WTC11 (cell line): Measurements from ENCODE around the gene HAUS2. TPM values are rescaled to one million over a fixed set of nuclear protein-coding genes. Genes with fewer than 3 reads are reported as not detected.

Source experiments
- ATAC-seq: fragments of 200-7000 bp; cut with Tn5 transposase; 2 replicates; pipeline ENCODE4 v1.10.0; 2021; ENCODE audit warnings: mild to moderate bottlenecking, moderate library complexity
- CTCF ChIA-PET: fragments of 300-600 bp; sonication (Branson Sonifier 250); formaldehyde crosslinking; loops from one replicate; lab custom pipeline; 2021; ENCODE audit warnings: antibody characterized with exemption; lab: Charles Lee
- POLR2A ChIA-PET: fragments of 350-600 bp; sonication (Branson Sonifier 250); formaldehyde crosslinking; loops from one replicate; lab custom pipeline; 2021; ENCODE audit warnings: antibody characterized with exemption; lab: Charles Lee
- DNase-seq: peaks from one replicate; pipeline ENCODE4 v3.0.0; 2021; ENCODE audit warnings: low spot score
- H3K27ac Mint-ChIP-seq: 2 replicates; pipeline ENCODE4 v1.8.0; 2021; ENCODE audit warnings: mixed read lengths
- H3K27me3 Mint-ChIP-seq: 2 replicates; pipeline ENCODE4 v1.8.0; 2021; ENCODE audit warnings: low read depth, mild to moderate bottlenecking, moderate library complexity, mixed read lengths
- H3K36me3 Mint-ChIP-seq: 2 replicates; pipeline ENCODE4 v1.8.0; 2021; ENCODE audit warnings: mixed read lengths
- H3K4me1 Mint-ChIP-seq: 2 replicates; pipeline ENCODE4 v1.8.0; 2022; ENCODE audit warnings: mixed read lengths
- H3K4me3 Mint-ChIP-seq: 2 replicates; pipeline ENCODE4 v1.8.0; 2021; ENCODE audit warnings: mild to moderate bottlenecking, moderate library complexity, mixed read lengths
- H3K9me3 Mint-ChIP-seq: 2 replicates; pipeline ENCODE4 v1.8.0; 2021; ENCODE audit warnings: mixed read lengths
- ATF1 ChIP-seq: sonication (generic); formaldehyde crosslinking; IDR thresholded peaks from 2 replicates; pipeline ENCODE4 v1.8.1; 2023; ENCODE audit warnings: mild to moderate bottlenecking, moderate library complexity, missing genetic modification reagents
- ELF4 ChIP-seq: sonication (generic); formaldehyde crosslinking; IDR thresholded peaks from 2 replicates; pipeline ENCODE4 v1.8.1; 2022; ENCODE audit warnings: low read depth, mild to moderate bottlenecking, moderate library complexity, missing genetic modification reagents
- ESRRA ChIP-seq: sonication (generic); formaldehyde crosslinking; IDR thresholded peaks from 2 replicates; pipeline ENCODE4 v1.8.1; 2022; ENCODE audit warnings: mild to moderate bottlenecking, missing genetic modification reagents, borderline replicate concordance
- FOXJ3 ChIP-seq: sonication (generic); formaldehyde crosslinking; IDR thresholded peaks from 2 replicates; pipeline ENCODE4 v1.9.0; 2021; ENCODE audit warnings: missing genetic modification reagents, mild to moderate bottlenecking, borderline replicate concordance
- FOXP1 ChIP-seq: sonication (generic); formaldehyde crosslinking; IDR thresholded peaks from 2 replicates; pipeline ENCODE4 v1.8.0; 2022; ENCODE audit warnings: missing genetic modification reagents, mild to moderate bottlenecking, moderate library complexity, borderline replicate concordance
- GTF2I ChIP-seq: fragments of 250-450 bp; sonication (Bioruptor Pico); conservative IDR thresholded peaks from 2 replicates; pipeline ENCODE4 v1.4.0; 2021; ENCODE audit warnings: mild to moderate bottlenecking
- JUN ChIP-seq: sonication (generic); formaldehyde crosslinking; IDR thresholded peaks from 2 replicates; pipeline ENCODE4 v1.8.0; 2023; ENCODE audit warnings: mild to moderate bottlenecking, missing genetic modification reagents
- NFYB ChIP-seq: sonication (generic); formaldehyde crosslinking; conservative IDR thresholded peaks from 2 replicates; pipeline ENCODE4 v1.8.0; 2022; ENCODE audit warnings: low read depth, missing genetic modification reagents
- NR1H2 ChIP-seq: sonication (generic); formaldehyde crosslinking; IDR thresholded peaks from 2 replicates; pipeline ENCODE4 v1.9.0; 2021; ENCODE audit warnings: mild to moderate bottlenecking, moderate library complexity, missing genetic modification reagents
- RELA ChIP-seq: sonication (generic); formaldehyde crosslinking; IDR thresholded peaks from 2 replicates; pipeline ENCODE4 v1.8.1; 2022; ENCODE audit warnings: missing genetic modification reagents, mild to moderate bottlenecking, borderline replicate concordance
- RORB ChIP-seq: fragments of 250-450 bp; sonication (Bioruptor Pico); IDR thresholded peaks from 2 replicates; pipeline ENCODE4 v1.9.0; 2021; ENCODE audit warnings: mild to moderate bottlenecking
- SP1 ChIP-seq: sonication (generic); formaldehyde crosslinking; conservative IDR thresholded peaks from 2 replicates; pipeline ENCODE4 v1.8.1; 2022; ENCODE audit warnings: missing genetic modification reagents
- ZBTB21 ChIP-seq: sonication (generic); formaldehyde crosslinking; IDR thresholded peaks from 2 replicates; pipeline ENCODE4 v1.8.1; 2023; ENCODE audit warnings: mild to moderate bottlenecking, missing genetic modification reagents, borderline replicate concordance
- ZNF232 ChIP-seq: sonication (generic); formaldehyde crosslinking; IDR thresholded peaks from 2 replicates; pipeline ENCODE4 v1.8.0; 2022; ENCODE audit warnings: mild to moderate bottlenecking, missing genetic modification reagents
- ZNF263 ChIP-seq: sonication (generic); formaldehyde crosslinking; IDR thresholded peaks from 2 replicates; pipeline ENCODE4 v1.8.1; 2022; ENCODE audit warnings: low read depth, mild to moderate bottlenecking, moderate library complexity, missing genetic modification reagents
- ZNF396 ChIP-seq: fragments of 250-450 bp; sonication (Bioruptor Pico); IDR thresholded peaks from 2 replicates; pipeline ENCODE4 v1.8.0; 2021; ENCODE audit warnings: mild to moderate bottlenecking, moderate library complexity, borderline replicate concordance
- ZNF671 ChIP-seq: fragments of 250-450 bp; sonication (Bioruptor Pico); IDR thresholded peaks from 2 replicates; pipeline ENCODE4 v1.8.0; 2021; ENCODE audit warnings: mild to moderate bottlenecking
- total RNA-seq: library from RNA; stranded (reverse); gene quantifications from 3 replicates; pipeline ENCODE4 v1.2.3, GENCODE V29; 2021
- TF ChIP-seq, protein P1 (sequence below): sonication (generic); formaldehyde crosslinking; IDR thresholded peaks from 2 replicates; pipeline ENCODE4 v1.8.1; 2023; ENCODE audit warnings: mild to moderate bottlenecking, moderate library complexity, missing genetic modification reagents
- TF ChIP-seq, protein P2 (sequence below): sonication (generic); formaldehyde crosslinking; IDR thresholded peaks from 2 replicates; pipeline ENCODE4 v1.8.0; 2022; ENCODE audit warnings: mild to moderate bottlenecking, missing genetic modification reagents
- TF ChIP-seq, protein P3 (sequence below): sonication (generic); formaldehyde crosslinking; IDR thresholded peaks from 2 replicates; pipeline ENCODE4 v1.8.1; 2023; ENCODE audit warnings: mild to moderate bottlenecking, missing genetic modification reagents
- TF ChIP-seq, protein P4 (sequence below): sonication (generic); formaldehyde crosslinking; IDR thresholded peaks from 2 replicates; pipeline ENCODE4 v1.8.1; 2022; ENCODE audit warnings: mild to moderate bottlenecking, missing genetic modification reagents, moderate library complexity, borderline replicate concordance
- TF ChIP-seq, protein P5 (sequence below): sonication (generic); formaldehyde crosslinking; IDR thresholded peaks from 2 replicates; pipeline ENCODE4 v1.8.0; 2022; ENCODE audit warnings: mild to moderate bottlenecking, missing genetic modification reagents
- TF ChIP-seq, protein P6 (sequence below): fragments of 250-450 bp; sonication (Bioruptor Pico); conservative IDR thresholded peaks from 2 replicates; pipeline ENCODE4 v1.9.0; 2021; ENCODE audit warnings: mild to moderate bottlenecking

Gene HAUS2
- total RNA-seq, 1 experiment from 2014 or later, result 17.9 TPM

DNA sequence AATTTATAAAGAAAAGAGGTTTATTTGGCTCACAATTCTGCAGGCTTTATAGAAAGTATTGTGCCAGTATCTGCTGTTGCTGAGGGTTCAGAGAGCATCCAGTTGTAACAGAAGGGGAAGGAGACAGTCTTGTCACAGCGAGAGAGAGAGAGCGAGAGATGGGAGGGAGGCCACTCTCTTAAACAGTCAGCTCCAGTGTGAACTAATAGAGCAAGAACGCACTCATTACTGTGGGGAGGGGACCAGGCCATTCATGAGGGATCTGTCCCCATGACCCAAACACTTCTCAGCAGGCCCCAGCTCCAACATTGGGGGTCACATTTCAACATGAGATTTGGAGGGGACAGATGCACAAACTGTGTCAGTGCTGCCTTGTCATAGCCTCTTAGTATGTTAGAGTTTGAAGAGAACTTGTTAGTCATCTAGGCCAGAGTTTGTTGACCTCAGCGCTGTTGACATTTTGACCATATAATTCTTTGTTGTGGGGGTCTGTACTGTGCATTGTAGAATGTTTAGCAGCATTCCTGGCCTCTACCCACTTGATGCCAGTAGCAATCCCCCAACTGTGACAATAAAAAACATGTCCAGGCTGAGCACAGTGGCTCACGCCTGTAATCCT, 42.1 kb downstream of the HAUS2 start:
- DNase-seq, result no peak
- Mint-ChIP-seq H3K4me3 (no peak overlapping the region), H3K9me3 (no peaks in the 10 kb centered on the region), H3K27me3 (no peaks in the 10 kb centered on the region), H3K27ac (peak overlapping the region; percentile 57; the same call in 1 of the 2 replicates), H3K36me3 (no peaks in the 10 kb centered on the region), H3K4me1 (peaks cover 13% of the 10 kb centered on the region)
- ChIA-PET CTCF (interaction anchor here (0.7 to 2.5 kb wide), 10 partner anchors 8 to 504 kb away, joined by 3 to 28 read pairs (median 4); partner anchors contain the start of gene STARD9), POLR2A (no interaction called here)
- no peak for TF ChIP-seq ESRRA (CRISPR knock-in tag)
- TF ChIP-seq RELA (CRISPR knock-in tag), result no peak
- no peak for TF ChIP-seq JUN (CRISPR knock-in tag)
- TF ChIP-seq, protein P1, sequence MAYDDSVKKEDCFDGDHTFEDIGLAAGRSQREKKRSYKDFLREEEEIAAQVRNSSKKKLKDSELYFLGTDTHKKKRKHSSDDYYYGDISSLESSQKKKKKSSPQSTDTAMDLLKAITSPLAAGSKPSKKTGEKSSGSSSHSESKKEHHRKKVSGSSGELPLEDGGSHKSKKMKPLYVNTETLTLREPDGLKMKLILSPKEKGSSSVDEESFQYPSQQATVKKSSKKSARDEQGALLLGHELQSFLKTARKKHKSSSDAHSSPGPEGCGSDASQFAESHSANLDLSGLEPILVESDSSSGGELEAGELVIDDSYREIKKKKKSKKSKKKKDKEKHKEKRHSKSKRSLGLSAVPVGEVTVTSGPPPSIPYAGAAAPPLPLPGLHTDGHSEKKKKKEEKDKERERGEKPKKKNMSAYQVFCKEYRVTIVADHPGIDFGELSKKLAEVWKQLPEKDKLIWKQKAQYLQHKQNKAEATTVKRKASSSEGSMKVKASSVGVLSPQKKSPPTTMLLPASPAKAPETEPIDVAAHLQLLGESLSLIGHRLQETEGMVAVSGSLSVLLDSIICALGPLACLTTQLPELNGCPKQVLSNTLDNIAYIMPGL (CRISPR knock-in tag), result no peak
- no peak for TF ChIP-seq SP1 (CRISPR knock-in tag)
- TF ChIP-seq, protein P2, sequence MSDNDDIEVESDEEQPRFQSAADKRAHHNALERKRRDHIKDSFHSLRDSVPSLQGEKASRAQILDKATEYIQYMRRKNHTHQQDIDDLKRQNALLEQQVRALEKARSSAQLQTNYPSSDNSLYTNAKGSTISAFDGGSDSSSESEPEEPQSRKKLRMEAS (CRISPR knock-in tag), result no peak
- no peak for TF ChIP-seq ZNF671 (CRISPR knock-in tag)
- TF ChIP-seq, protein P3, sequence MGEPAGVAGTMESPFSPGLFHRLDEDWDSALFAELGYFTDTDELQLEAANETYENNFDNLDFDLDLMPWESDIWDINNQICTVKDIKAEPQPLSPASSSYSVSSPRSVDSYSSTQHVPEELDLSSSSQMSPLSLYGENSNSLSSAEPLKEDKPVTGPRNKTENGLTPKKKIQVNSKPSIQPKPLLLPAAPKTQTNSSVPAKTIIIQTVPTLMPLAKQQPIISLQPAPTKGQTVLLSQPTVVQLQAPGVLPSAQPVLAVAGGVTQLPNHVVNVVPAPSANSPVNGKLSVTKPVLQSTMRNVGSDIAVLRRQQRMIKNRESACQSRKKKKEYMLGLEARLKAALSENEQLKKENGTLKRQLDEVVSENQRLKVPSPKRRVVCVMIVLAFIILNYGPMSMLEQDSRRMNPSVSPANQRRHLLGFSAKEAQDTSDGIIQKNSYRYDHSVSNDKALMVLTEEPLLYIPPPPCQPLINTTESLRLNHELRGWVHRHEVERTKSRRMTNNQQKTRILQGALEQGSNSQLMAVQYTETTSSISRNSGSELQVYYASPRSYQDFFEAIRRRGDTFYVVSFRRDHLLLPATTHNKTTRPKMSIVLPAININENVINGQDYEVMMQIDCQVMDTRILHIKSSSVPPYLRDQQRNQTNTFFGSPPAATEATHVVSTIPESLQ (CRISPR knock-in tag), result no peak
- no peak for TF ChIP-seq ZBTB21
- TF ChIP-seq ZNF396, result no peak
- TF ChIP-seq FOXJ3 (CRISPR knock-in tag), result no peak
- TF ChIP-seq, protein P4, sequence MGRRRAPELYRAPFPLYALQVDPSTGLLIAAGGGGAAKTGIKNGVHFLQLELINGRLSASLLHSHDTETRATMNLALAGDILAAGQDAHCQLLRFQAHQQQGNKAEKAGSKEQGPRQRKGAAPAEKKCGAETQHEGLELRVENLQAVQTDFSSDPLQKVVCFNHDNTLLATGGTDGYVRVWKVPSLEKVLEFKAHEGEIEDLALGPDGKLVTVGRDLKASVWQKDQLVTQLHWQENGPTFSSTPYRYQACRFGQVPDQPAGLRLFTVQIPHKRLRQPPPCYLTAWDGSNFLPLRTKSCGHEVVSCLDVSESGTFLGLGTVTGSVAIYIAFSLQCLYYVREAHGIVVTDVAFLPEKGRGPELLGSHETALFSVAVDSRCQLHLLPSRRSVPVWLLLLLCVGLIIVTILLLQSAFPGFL, result no peak
- TF ChIP-seq NR1H2 (CRISPR knock-in tag), result no peak
- TF ChIP-seq GTF2I, result no peak
- ATAC-seq, result no peak

DNA sequence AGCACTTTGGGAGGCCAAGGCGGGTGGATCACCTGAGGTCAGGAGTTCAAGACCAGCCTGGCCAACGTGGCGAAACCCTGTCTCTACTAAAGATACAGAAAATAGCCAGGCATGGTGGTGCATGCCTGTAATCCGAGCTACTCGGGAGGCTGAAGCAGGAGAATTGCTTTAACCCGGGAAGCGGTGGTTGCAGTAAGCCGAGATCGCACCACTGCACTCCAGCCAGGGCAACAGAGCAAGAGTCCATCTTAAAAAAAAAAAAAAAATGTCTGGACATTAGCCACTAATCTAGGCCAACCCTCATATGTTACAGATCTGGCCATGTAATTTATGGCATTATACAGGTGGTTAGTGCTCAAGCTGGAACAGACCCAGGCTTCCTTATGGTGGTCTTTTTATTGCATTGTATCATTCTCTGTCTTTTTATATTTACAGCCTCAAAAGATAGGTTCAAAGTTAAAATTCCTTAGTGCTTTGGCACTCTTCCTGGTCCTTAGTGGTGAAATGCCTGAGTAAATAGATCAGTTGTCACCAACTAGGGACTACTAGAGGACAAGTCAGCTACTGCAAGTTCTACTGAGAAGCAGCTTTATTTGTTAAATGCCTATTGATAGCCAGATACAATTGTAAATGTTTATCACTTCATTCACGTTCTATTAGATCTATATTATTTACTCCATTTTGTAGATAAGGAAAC, 42.7 kb downstream of the HAUS2 start:
- no peak for DNase-seq
- ATAC-seq, result peak; percentile 84
- peaks cover 13% of the 10 kb centered on the region for H3K4me1 Mint-ChIP-seq
- no peak for TF ChIP-seq ELF4 (CRISPR knock-in tag)
- no peak for TF ChIP-seq ATF1 (CRISPR knock-in tag)
- ChIA-PET CTCF (interaction anchor here (0.6 to 2.5 kb wide), 16 partner anchors 8 to 503 kb away, joined by 3 to 28 read pairs (median 4); partner anchors contain the start of genes HAUS2, LRRC57, STARD9 and ZNF106), POLR2A (interaction anchor here (1.3 kb wide), 1 partner anchor 10 kb away, joined by 3 read pairs; no protein-coding TSS in a partner anchor)
- H3K27ac Mint-ChIP-seq, result peak overlapping the region; percentile 57; the same call in 1 of the 2 replicates
- H3K36me3 Mint-ChIP-seq, result no peaks in the 10 kb centered on the region
- H3K9me3 Mint-ChIP-seq, result no peaks in the 10 kb centered on the region
- H3K4me3 Mint-ChIP-seq, result no peak overlapping the region
- H3K27me3 Mint-ChIP-seq, result no peaks in the 10 kb centered on the region

DNA sequence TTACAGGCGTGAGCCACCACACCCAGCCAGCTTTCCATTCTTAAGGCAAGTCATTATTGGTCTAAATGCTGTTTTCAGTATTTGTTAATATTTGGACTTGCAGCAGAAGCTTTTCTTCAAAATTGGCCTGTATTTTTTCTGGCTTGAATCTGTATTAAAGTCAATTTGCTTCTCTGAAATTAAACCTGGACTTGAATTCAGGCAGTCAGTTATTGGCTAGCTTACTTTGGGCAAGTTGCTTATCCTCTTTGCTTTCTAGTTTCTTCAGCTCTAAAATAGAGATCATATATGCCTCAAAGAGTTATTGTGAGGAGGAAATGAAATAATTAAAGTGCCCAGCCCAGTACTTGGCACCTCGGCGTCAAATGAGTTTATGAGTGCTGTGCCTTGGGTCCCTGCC, 44.1 kb downstream of the HAUS2 start:
- POLR2A ChIA-PET, result no interaction called here
- CTCF ChIA-PET, result interaction anchor here (2.5 kb wide), 1 partner anchor 27 kb away, joined by 16 read pairs; no protein-coding TSS in a partner anchor
- TF ChIP-seq RORB, result no peak
- TF ChIP-seq NFYB, result no peak
- TF ChIP-seq, protein P5, sequence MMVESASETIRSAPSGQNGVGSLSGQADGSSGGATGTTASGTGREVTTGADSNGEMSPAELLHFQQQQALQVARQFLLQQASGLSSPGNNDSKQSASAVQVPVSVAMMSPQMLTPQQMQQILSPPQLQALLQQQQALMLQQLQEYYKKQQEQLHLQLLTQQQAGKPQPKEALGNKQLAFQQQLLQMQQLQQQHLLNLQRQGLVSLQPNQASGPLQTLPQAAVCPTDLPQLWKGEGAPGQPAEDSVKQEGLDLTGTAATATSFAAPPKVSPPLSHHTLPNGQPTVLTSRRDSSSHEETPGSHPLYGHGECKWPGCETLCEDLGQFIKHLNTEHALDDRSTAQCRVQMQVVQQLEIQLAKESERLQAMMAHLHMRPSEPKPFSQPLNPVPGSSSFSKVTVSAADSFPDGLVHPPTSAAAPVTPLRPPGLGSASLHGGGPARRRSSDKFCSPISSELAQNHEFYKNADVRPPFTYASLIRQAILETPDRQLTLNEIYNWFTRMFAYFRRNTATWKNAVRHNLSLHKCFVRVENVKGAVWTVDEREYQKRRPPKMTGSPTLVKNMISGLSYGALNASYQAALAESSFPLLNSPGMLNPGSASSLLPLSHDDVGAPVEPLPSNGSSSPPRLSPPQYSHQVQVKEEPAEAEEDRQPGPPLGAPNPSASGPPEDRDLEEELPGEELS (CRISPR knock-in tag), result no peak
- TF ChIP-seq, protein P6, sequence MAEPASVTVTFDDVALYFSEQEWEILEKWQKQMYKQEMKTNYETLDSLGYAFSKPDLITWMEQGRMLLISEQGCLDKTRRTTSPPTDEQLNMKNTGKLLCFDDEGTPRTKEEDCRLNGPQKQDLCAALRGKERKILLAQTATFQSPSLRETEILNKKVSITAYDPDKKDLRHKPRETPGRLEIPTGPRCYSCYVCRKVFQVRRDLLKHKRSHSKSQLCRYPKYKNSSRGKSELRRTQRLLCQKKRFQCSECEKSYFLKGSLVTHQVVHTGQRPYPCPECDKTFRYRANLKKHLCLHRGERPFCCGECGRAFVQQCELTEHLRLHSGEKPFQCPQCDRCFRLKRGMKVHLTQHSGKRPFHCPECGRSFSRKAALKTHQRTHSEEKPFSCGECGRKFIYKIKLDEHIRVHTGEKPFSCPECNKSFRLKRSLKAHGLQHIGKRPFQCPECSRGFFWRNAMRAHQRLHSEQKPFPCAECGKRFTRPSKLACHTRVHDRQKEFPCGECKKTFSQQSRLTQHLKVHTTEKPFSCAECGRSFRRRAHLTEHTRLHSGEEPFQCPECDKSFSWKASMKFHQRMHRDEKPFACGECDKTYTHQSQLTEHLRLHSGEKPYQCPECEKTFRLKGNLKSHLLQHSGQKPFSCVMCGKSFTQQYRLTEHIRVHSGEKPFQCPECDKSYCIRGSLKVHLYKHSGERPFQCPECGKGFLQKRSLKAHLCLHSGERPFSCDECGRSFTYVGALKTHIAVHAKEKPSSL (CRISPR knock-in tag), result no peak
- no peak for TF ChIP-seq FOXP1 (CRISPR knock-in tag)
- no peak for TF ChIP-seq ZNF263 (CRISPR knock-in tag)
- no peak for TF ChIP-seq ZNF232

More for the DNA sequence above, 44.1 kb downstream of the HAUS2 start:
- Mint-ChIP-seq H3K4me1 (peaks cover 13% of the 10 kb centered on the region), H3K9me3 (no peaks in the 10 kb centered on the region), H3K4me3 (no peak overlapping the region), H3K36me3 (no peaks in the 10 kb centered on the region), H3K27ac (no peak overlapping the region), H3K27me3 (no peaks in the 10 kb centered on the region)
- no peak for DNase-seq
- no peak for ATAC-seq
